KMS-11 (cell line): ENCODE results near the gene CENPT.

Experiments used
- H2AFZ ChIP-seq: fragments of 200-600 bp; sonication (generic); 2 replicates; pipeline ENCODE4 v1.6.1; 2016; ENCODE audit warnings: antibody characterized with exemption, mixed run types, low read depth
- H3K27ac ChIP-seq: fragments of 200-600 bp; sonication (generic); 2 replicates; pipeline ENCODE4 v1.6.1; 2016; ENCODE audit warnings: mild to moderate bottlenecking, mixed run types
- H3K27me3 ChIP-seq: fragments of 200-600 bp; sonication (generic); 2 replicates; pipeline ENCODE4 v1.6.1; 2017; ENCODE audit warnings: mild to moderate bottlenecking, low read depth, mixed run types, moderate library complexity; ENCODE audit not compliant: insufficient read depth
- H3K36me3 ChIP-seq: fragments of 200-600 bp; sonication (generic); 2 replicates; pipeline ENCODE4 v1.6.1; 2017; ENCODE audit warnings: mild to moderate bottlenecking, mixed run types; ENCODE audit not compliant: insufficient read depth
- H3K4me1 ChIP-seq: fragments of 200-600 bp; sonication (generic); 2 replicates; pipeline ENCODE4 v1.6.1; 2016; ENCODE audit warnings: mild to moderate bottlenecking, low read depth, mixed run types; ENCODE audit not compliant: poor library complexity, severe bottlenecking
- H3K4me2 ChIP-seq: fragments of 200-600 bp; sonication (generic); 2 replicates; pipeline ENCODE4 v1.7.0; 2016; ENCODE audit warnings: mild to moderate bottlenecking, mixed run types
- H3K4me3 ChIP-seq: fragments of 200-600 bp; sonication (generic); IDR thresholded peaks from 2 replicates; pipeline ENCODE4 v1.6.1; 2017; ENCODE audit warnings: low read depth, low read length, mixed read lengths; ENCODE audit not compliant: insufficient read depth
- H3K79me2 ChIP-seq: fragments of 200-600 bp; sonication (generic); 2 replicates; pipeline ENCODE4 v1.6.1; 2016; ENCODE audit warnings: low read depth, mixed run types; ENCODE audit not compliant: insufficient read depth
- H3K9ac ChIP-seq: fragments of 200-600 bp; sonication (generic); 2 replicates; pipeline ENCODE4 v1.6.1; 2016; ENCODE audit warnings: mild to moderate bottlenecking, mixed run types
- H4K20me1 ChIP-seq: fragments of 200-600 bp; sonication (generic); 2 replicates; pipeline ENCODE4 v1.6.1; 2016; ENCODE audit warnings: mild to moderate bottlenecking, mixed run types; ENCODE audit not compliant: insufficient read depth
- CTCF ChIP-seq: fragments of 200-600 bp; sonication (generic); conservative IDR thresholded peaks from 2 replicates; pipeline ENCODE4 v1.6.1; 2017; ENCODE audit warnings: low read depth, mild to moderate bottlenecking, antibody characterized with exemption, low read length, moderate library complexity, mixed read lengths

CENPT gene

GRCh38 chr16:67825906-67826305 lies 21.6 kb downstream of the CENPT start:
- H4K20me1 ChIP-seq: no peaks in the 10 kb centered on the region
- H3K4me1 ChIP-seq: no peaks in the 10 kb centered on the region
- H3K27me3 ChIP-seq: no peaks in the 10 kb centered on the region
- H3K27ac ChIP-seq: no peak overlapping the region
- H3K9ac ChIP-seq: no peak overlapping the region
- no peak overlapping the region for H3K4me3 ChIP-seq
- no peaks in the 10 kb centered on the region for H3K36me3 ChIP-seq
- no peaks in the 10 kb centered on the region for H3K79me2 ChIP-seq
- H3K4me2 ChIP-seq: no peak overlapping the region
- H2AFZ ChIP-seq: no peak overlapping the region
- no peak for TF ChIP-seq CTCF

- Histone ChIP-seq H3K4me1 (no peaks in the 10 kb centered on the region), H3K36me3 (no peaks in the 10 kb centered on the region), H3K9ac (no peak overlapping the region), H3K4me2 (no peak overlapping the region), H2AFZ (no peak overlapping the region), H4K20me1 (no peaks in the 10 kb centered on the region), H3K4me3 (no peak overlapping the region), H3K27ac (no peak overlapping the region), H3K27me3 (no peaks in the 10 kb centered on the region), H3K79me2 (no peaks in the 10 kb centered on the region)
- TF ChIP-seq CTCF: no peak
Observed at GRCh38 chr16:67825119-67825518, 22.4 kb downstream of the CENPT start.

- Histone ChIP-seq H3K9ac (no peak overlapping the region), H4K20me1 (no peaks in the 10 kb centered on the region), H3K79me2 (no peaks in the 10 kb centered on the region), H3K4me3 (no peak overlapping the region), H3K27ac (no peak overlapping the region), H3K36me3 (no peaks in the 10 kb centered on the region), H3K4me2 (no peak overlapping the region), H2AFZ (no peak overlapping the region), H3K4me1 (no peaks in the 10 kb centered on the region), H3K27me3 (no peaks in the 10 kb centered on the region)
- TF ChIP-seq CTCF: no peak
Observed at GRCh38 chr16:67822511-67822910, 25.0 kb downstream of the CENPT start.

- no peak overlapping the region for H3K4me2 ChIP-seq
- peaks cover 3% of the 10 kb centered on the region for H3K4me1 ChIP-seq
- H3K9ac ChIP-seq: no peak overlapping the region
- H3K27me3 ChIP-seq: no peaks in the 10 kb centered on the region
- H3K27ac ChIP-seq: no peak overlapping the region
- H3K4me3 ChIP-seq: no peak overlapping the region
- TF ChIP-seq CTCF: no peak
- H3K79me2 ChIP-seq: no peaks in the 10 kb centered on the region
- no peaks in the 10 kb centered on the region for H3K36me3 ChIP-seq
- no peaks in the 10 kb centered on the region for H4K20me1 ChIP-seq
- no peak overlapping the region for H2AFZ ChIP-seq
Observed at GRCh38 chr16:67820608-67821259, 26.8 kb downstream of the CENPT start.
